H9 (cell line): ENCODE data around the gene CCNY. TPM values are rescaled to one million over a fixed set of nuclear protein-coding genes. Genes with fewer than 3 reads are reported as not detected.
A peak's percentile ranks its signal among the peaks of the same experiment; 100 is the strongest.

Experiments used
- DNase-seq: peaks from one replicate; pipeline ENCODE4 v3.0.0-alpha.2; 2017
- H2AFZ ChIP-seq: one replicate; pipeline ENCODE4 v1.6.1; 2013; ENCODE audit warnings: mild to moderate bottlenecking, low read length, control low read depth, moderate library complexity
- H2AK5ac ChIP-seq: 2 replicates; pipeline ENCODE4 v1.6.1; 2013; ENCODE audit warnings: low read length, control low read depth, mixed read lengths; ENCODE audit not compliant: insufficient read length
- H2BK120ac ChIP-seq: one replicate; pipeline ENCODE4 v1.6.1; 2013; ENCODE audit warnings: low read depth, mild to moderate bottlenecking, low read length, control low read depth, inconsistent platforms; ENCODE audit not compliant: poor library complexity, severe bottlenecking
- H2BK12ac ChIP-seq: 2 replicates; pipeline ENCODE4 v1.6.1; 2013; ENCODE audit warnings: low read length, control low read depth, mixed read lengths, low read depth; ENCODE audit not compliant: insufficient read length
- H2BK15ac ChIP-seq: 2 replicates; pipeline ENCODE4 v1.6.1; 2013; ENCODE audit warnings: low read depth, low read length, control low read depth
- H2BK20ac ChIP-seq: one replicate; pipeline ENCODE4 v1.6.1; 2013; ENCODE audit warnings: low read depth, mild to moderate bottlenecking, low read length, control low read depth, inconsistent platforms; ENCODE audit not compliant: poor library complexity, severe bottlenecking
- H2BK5ac ChIP-seq: 2 replicates; pipeline ENCODE4 v1.6.1; 2013; ENCODE audit warnings: low read length, control low read depth, mixed read lengths; ENCODE audit not compliant: insufficient read length
- H3K14ac ChIP-seq: 2 replicates; pipeline ENCODE4 v1.6.1; 2013; ENCODE audit warnings: low read length, control low read depth; ENCODE audit not compliant: insufficient read depth
- H3K18ac ChIP-seq: 2 replicates; pipeline ENCODE4 v1.6.1; 2013; ENCODE audit warnings: low read depth, mild to moderate bottlenecking, mixed read lengths, low read length, control low read depth; ENCODE audit not compliant: insufficient read length
- H3K23ac ChIP-seq: 2 replicates; pipeline ENCODE4 v1.6.1; 2013; ENCODE audit warnings: low read length, control low read depth, mixed read lengths, low read depth; ENCODE audit not compliant: insufficient read length
- H3K23me2 ChIP-seq: 2 replicates; pipeline ENCODE4 v1.6.1; 2013; ENCODE audit warnings: low read depth, mild to moderate bottlenecking, mixed read lengths, low read length, control low read depth; ENCODE audit not compliant: insufficient read length, poor library complexity, severe bottlenecking
- H3K27ac ChIP-seq: 2 replicates; pipeline ENCODE4 v1.5.1; 2013; ENCODE audit warnings: low read length, control low read depth, mixed read lengths, low read depth; ENCODE audit not compliant: insufficient read length
- H3K27me3 ChIP-seq: 2 replicates; pipeline ENCODE4 v1.6.1; 2013; ENCODE audit warnings: low read length, control low read depth, inconsistent platforms; ENCODE audit not compliant: insufficient read depth
- H3K4ac ChIP-seq: 2 replicates; pipeline ENCODE4 v1.6.1; 2013; ENCODE audit warnings: low read depth, mild to moderate bottlenecking, control low read depth, inconsistent platforms, low read length, moderate library complexity
- H3K4me1 ChIP-seq: 2 replicates; pipeline ENCODE4 v1.6.1; 2013; ENCODE audit warnings: low read length, control low read depth, inconsistent platforms; ENCODE audit not compliant: insufficient read depth
- H3K4me2 ChIP-seq: 2 replicates; pipeline ENCODE4 v1.6.1; 2013; ENCODE audit warnings: low read length, control low read depth, mixed read lengths; ENCODE audit not compliant: insufficient read length, insufficient read depth
- H3K56ac ChIP-seq: 2 replicates; pipeline ENCODE4 v1.6.1; 2013; ENCODE audit warnings: low read depth, mild to moderate bottlenecking, mixed read lengths, low read length, control low read depth; ENCODE audit not compliant: insufficient read length
- H3K79me1 ChIP-seq: 2 replicates; pipeline ENCODE4 v1.6.1; 2013; ENCODE audit warnings: low read depth, mild to moderate bottlenecking, moderate library complexity, low read length, control low read depth, inconsistent platforms; ENCODE audit not compliant: insufficient read depth, poor library complexity, severe bottlenecking
- H3K79me2 ChIP-seq: 2 replicates; pipeline ENCODE4 v1.6.1; 2013; ENCODE audit warnings: low read length, control low read depth, inconsistent platforms; ENCODE audit not compliant: insufficient read depth
- H3K9ac ChIP-seq: 2 replicates; pipeline ENCODE4 v1.6.1; 2013; ENCODE audit warnings: low read length, control low read depth, mixed read lengths; ENCODE audit not compliant: insufficient read length; ENCODE audit errors: extremely low read depth
- H3K9me3 ChIP-seq: one replicate; pipeline ENCODE4 v1.6.1; 2013; ENCODE audit warnings: low read depth, low read length, inconsistent platforms; ENCODE audit not compliant: control insufficient read depth
- H3T11ph ChIP-seq: one replicate; pipeline ENCODE4 v1.6.1; 2013; ENCODE audit warnings: mild to moderate bottlenecking, low read length, control low read depth, inconsistent platforms
- H4K20me1 ChIP-seq: one replicate; pipeline ENCODE4 v1.6.1; 2013; ENCODE audit not compliant: control insufficient read depth, insufficient read length, insufficient read depth
- H4K5ac ChIP-seq: 2 replicates; pipeline ENCODE4 v1.6.1; 2013; ENCODE audit warnings: low read depth, mild to moderate bottlenecking, mixed read lengths, low read length, control low read depth; ENCODE audit not compliant: insufficient read length
- H4K8ac ChIP-seq: replicated peaks from 2 replicates; pipeline ENCODE4 v1.6.1; 2013; ENCODE audit warnings: low read length, control low read depth, mixed read lengths, low read depth; ENCODE audit not compliant: insufficient read length
- H4K91ac ChIP-seq: 2 replicates; pipeline ENCODE4 v1.6.1; 2013; ENCODE audit warnings: low read depth, mild to moderate bottlenecking, moderate library complexity, mixed read lengths, low read length, control low read depth; ENCODE audit not compliant: insufficient read length
- H3K27ac Mint-ChIP-seq, 3 experiments: 2 replicates in 2 of 3; 3 replicates in 1 of 3; pipeline ENCODE4 v1.8.0; 2020 to 2021; ENCODE audit warnings: mixed read lengths in 3 of 3, mild to moderate bottlenecking in 1 of 3, moderate library complexity in 1 of 3
- H3K27me3 Mint-ChIP-seq: 2 replicates; pipeline ENCODE4 v1.8.0; 2021; ENCODE audit warnings: low read depth, mild to moderate bottlenecking, moderate library complexity, mixed read lengths
- H3K36me3 Mint-ChIP-seq, 3 experiments: 2 replicates in 2 of 3; 3 replicates in 1 of 3; pipeline ENCODE4 v1.8.0; 2020 to 2021; ENCODE audit warnings: low read depth in 3 of 3, mixed read lengths in 3 of 3; ENCODE audit not compliant: insufficient read depth in 1 of 3
- H3K4me1 Mint-ChIP-seq, 2 experiments: 2 replicates each; pipeline ENCODE4 v1.8.0; 2020; ENCODE audit warnings: mixed read lengths in 2 of 2
- H3K4me3 Mint-ChIP-seq, 2 experiments: 2 replicates in 1 of 2; 3 replicates in 1 of 2; pipeline ENCODE4 v1.8.0; 2020 to 2021; ENCODE audit warnings: mild to moderate bottlenecking in 2 of 2, mixed read lengths in 2 of 2, moderate library complexity in 1 of 2
- H3K9me3 Mint-ChIP-seq, 2 experiments: 2 replicates in 1 of 2; 3 replicates in 1 of 2; pipeline ENCODE4 v1.8.0; 2020; ENCODE audit warnings: mild to moderate bottlenecking in 2 of 2, mixed read lengths in 2 of 2, moderate library complexity in 1 of 2
- WGBS: extraction: QIAGEN DNeasy Blood & Tissue Kit; methylation state at CpG from one replicate; pipeline ENCODE4 v1.1.7; 2013; ENCODE audit warnings: missing lambda C conversion rate, low lambda C conversion rate, mixed read lengths; ENCODE audit not compliant: insufficient read length; ENCODE audit errors: extremely low coverage; 5-methylcytosine and 5-hydroxymethylcytosine counted together
- total RNA-seq: library from RNA; stranded (reverse); gene quantifications from 2 replicates; pipeline ENCODE4 v1.2.1, GENCODE V29; 2021
- TF ChIP-seq, protein P1 (sequence below): fragments of 200-600 bp; sonication (generic); conservative IDR thresholded peaks from 3 replicates; pipeline ENCODE4 v1.8.0; 2021; ENCODE audit warnings: antibody characterized with exemption, mild to moderate bottlenecking

CCNY gene
- total RNA-seq, 1 experiment from 2014 or later = 62.1 TPM

DNA sequence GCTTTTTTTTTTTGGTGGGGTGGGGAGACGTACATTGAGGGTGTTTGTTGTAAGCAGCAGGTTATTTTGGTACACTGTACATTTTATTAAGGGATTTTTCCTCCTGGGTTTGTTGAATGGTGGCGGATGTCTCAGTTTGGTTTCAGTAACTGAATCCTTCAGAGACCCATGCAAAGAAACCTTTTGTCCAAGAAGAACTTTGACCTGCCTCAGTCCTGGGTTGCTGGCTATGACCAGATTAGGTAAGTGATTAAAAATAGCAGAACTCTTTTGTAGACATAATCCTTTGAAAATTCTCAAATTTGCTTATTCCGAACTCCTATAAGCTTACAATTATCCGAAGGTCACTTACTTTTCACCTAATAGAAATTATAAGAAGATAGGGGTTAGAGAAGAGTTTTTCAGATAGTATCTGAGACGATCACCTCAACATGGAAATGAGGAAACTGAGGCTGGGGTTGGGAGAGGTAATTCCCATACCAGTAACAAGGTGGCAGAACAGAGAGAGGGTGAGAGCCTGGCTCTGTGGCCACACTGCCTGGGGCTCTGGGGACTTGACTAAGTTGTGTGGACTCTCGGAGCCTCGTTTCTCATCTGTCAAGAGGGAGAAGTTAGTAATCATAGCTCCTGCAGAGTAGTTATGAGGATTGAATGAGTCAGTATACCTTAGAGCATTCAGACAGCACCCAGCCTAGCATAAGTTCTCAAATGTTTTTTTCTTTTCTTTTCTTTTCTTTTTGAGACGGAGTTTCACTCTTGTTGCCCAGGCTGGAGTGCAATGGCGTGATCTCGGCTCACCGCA is 87.4 kb downstream of the CCNY start:
- Histone ChIP-seq H3K27me3 (no peaks in the 10 kb centered on the region), H4K8ac (no peak overlapping the region), H3K27ac (no peak overlapping the region), H3K4me1 (peaks cover 10% of the 10 kb centered on the region), H2BK12ac (no peak overlapping the region), H2BK20ac (no peak overlapping the region), H3K4ac (no peak overlapping the region), H3K79me2 (peaks cover 2% of the 10 kb centered on the region; the same call in 1 of the 2 replicates), H4K91ac (no peak overlapping the region), H3K23me2 (no peaks in the 10 kb centered on the region), H2BK15ac (no peak overlapping the region), H3K23ac (no peak overlapping the region), H3K9ac (no peak overlapping the region), H4K20me1 (peaks cover 2% of the 10 kb centered on the region), H3K18ac (no peak overlapping the region), H3K4me2 (no peak overlapping the region), H4K5ac (no peak overlapping the region), H3T11ph (no peak overlapping the region), H2AK5ac (no peak overlapping the region), H2BK120ac (no peak overlapping the region), H3K56ac (no peak overlapping the region), H2BK5ac (no peak overlapping the region), H3K79me1 (no peaks in the 10 kb centered on the region), H3K9me3 (no peaks in the 10 kb centered on the region), H3K14ac (no peak overlapping the region), H2AFZ (no peak overlapping the region)
- Mint-ChIP-seq H3K4me1 (peaks cover 50 to 58% of the 10 kb centered on the region in 2 experiments), H3K36me3 (no peaks in the 10 kb centered on the region), H3K27me3 (no peaks in the 10 kb centered on the region), H3K4me3 (no peak overlapping the region), H3K9me3 (no peaks in the 10 kb centered on the region; a peak in 1 of 5 replicates), H3K27ac (peak overlapping the region in 2 of 3 experiments; percentile 14 to 20; a peak in 2 of 7 replicates)
- no peak for DNase-seq
- TF ChIP-seq, protein P1, sequence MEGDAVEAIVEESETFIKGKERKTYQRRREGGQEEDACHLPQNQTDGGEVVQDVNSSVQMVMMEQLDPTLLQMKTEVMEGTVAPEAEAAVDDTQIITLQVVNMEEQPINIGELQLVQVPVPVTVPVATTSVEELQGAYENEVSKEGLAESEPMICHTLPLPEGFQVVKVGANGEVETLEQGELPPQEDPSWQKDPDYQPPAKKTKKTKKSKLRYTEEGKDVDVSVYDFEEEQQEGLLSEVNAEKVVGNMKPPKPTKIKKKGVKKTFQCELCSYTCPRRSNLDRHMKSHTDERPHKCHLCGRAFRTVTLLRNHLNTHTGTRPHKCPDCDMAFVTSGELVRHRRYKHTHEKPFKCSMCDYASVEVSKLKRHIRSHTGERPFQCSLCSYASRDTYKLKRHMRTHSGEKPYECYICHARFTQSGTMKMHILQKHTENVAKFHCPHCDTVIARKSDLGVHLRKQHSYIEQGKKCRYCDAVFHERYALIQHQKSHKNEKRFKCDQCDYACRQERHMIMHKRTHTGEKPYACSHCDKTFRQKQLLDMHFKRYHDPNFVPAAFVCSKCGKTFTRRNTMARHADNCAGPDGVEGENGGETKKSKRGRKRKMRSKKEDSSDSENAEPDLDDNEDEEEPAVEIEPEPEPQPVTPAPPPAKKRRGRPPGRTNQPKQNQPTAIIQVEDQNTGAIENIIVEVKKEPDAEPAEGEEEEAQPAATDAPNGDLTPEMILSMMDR = no peak
- WGBS = no CpG with 5 or more reads among the region's 11 CpGs
